ENCODE results near the gene KCNN1. TPM values are rescaled to one million over a fixed set of nuclear protein-coding genes. Genes with fewer than 3 reads are reported as not detected.

Gene KCNN1
- total and polyA plus RNA-seq, 9 of the 15 experiments (the other 6 are each of a cell fraction or from before 2014, with no cell fraction given): 0.01 to 6.2 (median 0.72) TPM

DNA sequence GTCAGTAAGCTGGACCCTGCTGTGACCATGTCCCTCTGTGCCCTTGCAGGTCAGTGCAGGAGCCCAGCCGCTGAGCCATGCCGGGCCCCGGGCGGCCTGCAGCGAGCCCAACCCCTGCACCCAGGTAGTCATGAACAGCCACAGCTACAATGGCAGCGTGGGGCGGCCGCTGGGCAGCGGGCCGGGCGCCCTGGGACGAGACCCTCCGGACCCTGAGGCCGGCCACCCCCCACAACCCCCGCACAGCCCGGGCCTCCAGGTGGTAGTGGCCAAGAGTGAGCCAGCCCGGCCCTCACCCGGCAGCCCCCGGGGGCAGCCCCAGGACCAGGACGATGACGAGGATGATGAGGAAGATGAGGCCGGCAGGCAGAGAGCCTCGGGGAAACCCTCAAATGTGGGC, 6.9 kb downstream of the KCNN1 start:
- BruUV-seq (replicated peaks): no TSS peak
- no peaks in the 10 kb centered on the region for H3K9me3 ChIP-seq (replicated peaks; ENCODE audit: control insufficient read depth, insufficient read depth, low read depth, low read length)
- H3K27me3 ChIP-seq (ENCODE audit: control insufficient read depth in 2 of 2, insufficient read depth in 2 of 2, low read length in 2 of 2): no peaks in the 10 kb centered on the region; a peak in 1 of 5 replicates
- intact Hi-C loops (cut with micrococcal nuclease): no loop called here
- no peak overlapping the region for H3K4me2 ChIP-seq (ENCODE audit: insufficient read depth, low read length)
- H2AFZ ChIP-seq (ENCODE audit: low read depth, low read length): no peak overlapping the region
- H3K79me2 ChIP-seq (ENCODE audit: control insufficient read depth, insufficient read depth, low read length): no peaks in the 10 kb centered on the region
- no peak for ATAC-seq
- peak overlapping the region in 1 of 2 experiments; percentile 8; a peak in 1 of 4 replicates for H3K9ac ChIP-seq (ENCODE audit: insufficient read depth in 1 of 2, low read depth in 2 of 2, low read length in 2 of 2)
- H3K9me1 ChIP-seq (ENCODE audit: control insufficient read depth, insufficient read depth, low read length): no peaks in the 10 kb centered on the region
- no peak for DNase-seq (ENCODE audit: extremely low read depth in 1 of 4, low spot score in 3 of 4)
- H3K4me3 ChIP-seq: no peak overlapping the region
- ChIA-PET CTCF (ENCODE audit: low intra/inter-chr PET ratio) (no interaction called here), POLR2A (interaction anchor here (0.6 kb wide), 1 partner anchor 39 kb away, joined by 3 read pairs; no protein-coding TSS in a partner anchor)
- in situ Hi-C loops (cut with MboI): no loop called here
- H3K27ac ChIP-seq (ENCODE audit: extremely low read depth, low read depth, low read length): no peak overlapping the region
- no peak for FAIRE-seq
- WGBS (ENCODE audit: insufficient coverage, low coverage, missing lambda C conversion rate): 63% methylated on average over 12 of the region's 23 CpGs
- peaks cover 11 to 22% of the 10 kb centered on the region in 2 experiments for H3K4me1 ChIP-seq (replicated peaks in 1 of 2; ENCODE audit: control insufficient read depth in 2 of 2, insufficient read depth in 2 of 2, low read length in 2 of 2)
- H3K36me3 ChIP-seq (ENCODE audit: control insufficient read depth, insufficient read depth, low read length): no peaks in the 10 kb centered on the region
- no peaks in the 10 kb centered on the region for H4K20me1 ChIP-seq (replicated peaks; ENCODE audit: control insufficient read depth, insufficient read depth, low read length)
- TF ChIP-seq, protein P1, sequence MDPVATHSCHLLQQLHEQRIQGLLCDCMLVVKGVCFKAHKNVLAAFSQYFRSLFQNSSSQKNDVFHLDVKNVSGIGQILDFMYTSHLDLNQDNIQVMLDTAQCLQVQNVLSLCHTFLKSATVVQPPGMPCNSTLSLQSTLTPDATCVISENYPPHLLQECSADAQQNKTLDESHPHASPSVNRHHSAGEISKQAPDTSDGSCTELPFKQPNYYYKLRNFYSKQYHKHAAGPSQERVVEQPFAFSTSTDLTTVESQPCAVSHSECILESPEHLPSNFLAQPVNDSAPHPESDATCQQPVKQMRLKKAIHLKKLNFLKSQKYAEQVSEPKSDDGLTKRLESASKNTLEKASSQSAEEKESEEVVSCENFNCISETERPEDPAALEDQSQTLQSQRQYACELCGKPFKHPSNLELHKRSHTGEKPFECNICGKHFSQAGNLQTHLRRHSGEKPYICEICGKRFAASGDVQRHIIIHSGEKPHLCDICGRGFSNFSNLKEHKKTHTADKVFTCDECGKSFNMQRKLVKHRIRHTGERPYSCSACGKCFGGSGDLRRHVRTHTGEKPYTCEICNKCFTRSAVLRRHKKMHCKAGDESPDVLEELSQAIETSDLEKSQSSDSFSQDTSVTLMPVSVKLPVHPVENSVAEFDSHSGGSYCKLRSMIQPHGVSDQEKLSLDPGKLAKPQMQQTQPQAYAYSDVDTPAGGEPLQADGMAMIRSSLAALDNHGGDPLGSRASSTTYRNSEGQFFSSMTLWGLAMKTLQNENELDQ (CRISPR knock-in tag; IDR thresholded peaks at IDR 0.05; ENCODE audit: borderline replicate concordance): no peak
- TF ChIP-seq, protein P2, sequence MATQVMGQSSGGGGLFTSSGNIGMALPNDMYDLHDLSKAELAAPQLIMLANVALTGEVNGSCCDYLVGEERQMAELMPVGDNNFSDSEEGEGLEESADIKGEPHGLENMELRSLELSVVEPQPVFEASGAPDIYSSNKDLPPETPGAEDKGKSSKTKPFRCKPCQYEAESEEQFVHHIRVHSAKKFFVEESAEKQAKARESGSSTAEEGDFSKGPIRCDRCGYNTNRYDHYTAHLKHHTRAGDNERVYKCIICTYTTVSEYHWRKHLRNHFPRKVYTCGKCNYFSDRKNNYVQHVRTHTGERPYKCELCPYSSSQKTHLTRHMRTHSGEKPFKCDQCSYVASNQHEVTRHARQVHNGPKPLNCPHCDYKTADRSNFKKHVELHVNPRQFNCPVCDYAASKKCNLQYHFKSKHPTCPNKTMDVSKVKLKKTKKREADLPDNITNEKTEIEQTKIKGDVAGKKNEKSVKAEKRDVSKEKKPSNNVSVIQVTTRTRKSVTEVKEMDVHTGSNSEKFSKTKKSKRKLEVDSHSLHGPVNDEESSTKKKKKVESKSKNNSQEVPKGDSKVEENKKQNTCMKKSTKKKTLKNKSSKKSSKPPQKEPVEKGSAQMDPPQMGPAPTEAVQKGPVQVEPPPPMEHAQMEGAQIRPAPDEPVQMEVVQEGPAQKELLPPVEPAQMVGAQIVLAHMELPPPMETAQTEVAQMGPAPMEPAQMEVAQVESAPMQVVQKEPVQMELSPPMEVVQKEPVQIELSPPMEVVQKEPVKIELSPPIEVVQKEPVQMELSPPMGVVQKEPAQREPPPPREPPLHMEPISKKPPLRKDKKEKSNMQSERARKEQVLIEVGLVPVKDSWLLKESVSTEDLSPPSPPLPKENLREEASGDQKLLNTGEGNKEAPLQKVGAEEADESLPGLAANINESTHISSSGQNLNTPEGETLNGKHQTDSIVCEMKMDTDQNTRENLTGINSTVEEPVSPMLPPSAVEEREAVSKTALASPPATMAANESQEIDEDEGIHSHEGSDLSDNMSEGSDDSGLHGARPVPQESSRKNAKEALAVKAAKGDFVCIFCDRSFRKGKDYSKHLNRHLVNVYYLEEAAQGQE (IDR thresholded peaks at IDR 0.05; ENCODE audit: borderline replicate concordance): no peak
- TF ChIP-seq, protein P2 (CRISPR knock-in tag; IDR thresholded peaks at IDR 0.05; ENCODE audit: low read depth): no peak
- TF ChIP-seq NFE2 (IDR thresholded peaks at IDR 0.05; ENCODE audit: low read depth) (no peak), KLF1 (tag; IDR thresholded peaks at IDR 0.05) (no peak), E2F3 (CRISPR knock-in tag; IDR thresholded peaks at IDR 0.05) (no peak), ARNT (IDR thresholded peaks at IDR 0.05) (no peak), HNRNPK (IDR thresholded peaks at IDR 0.05; ENCODE audit: low read depth, low read length, poor library complexity, severe bottlenecking) (no peak), ZNF124 (CRISPR knock-in tag; IDR thresholded peaks at IDR 0.05) (no peak)
- TF ChIP-seq, protein P3, sequence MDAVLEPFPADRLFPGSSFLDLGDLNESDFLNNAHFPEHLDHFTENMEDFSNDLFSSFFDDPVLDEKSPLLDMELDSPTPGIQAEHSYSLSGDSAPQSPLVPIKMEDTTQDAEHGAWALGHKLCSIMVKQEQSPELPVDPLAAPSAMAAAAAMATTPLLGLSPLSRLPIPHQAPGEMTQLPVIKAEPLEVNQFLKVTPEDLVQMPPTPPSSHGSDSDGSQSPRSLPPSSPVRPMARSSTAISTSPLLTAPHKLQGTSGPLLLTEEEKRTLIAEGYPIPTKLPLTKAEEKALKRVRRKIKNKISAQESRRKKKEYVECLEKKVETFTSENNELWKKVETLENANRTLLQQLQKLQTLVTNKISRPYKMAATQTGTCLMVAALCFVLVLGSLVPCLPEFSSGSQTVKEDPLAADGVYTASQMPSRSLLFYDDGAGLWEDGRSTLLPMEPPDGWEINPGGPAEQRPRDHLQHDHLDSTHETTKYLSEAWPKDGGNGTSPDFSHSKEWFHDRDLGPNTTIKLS (IDR thresholded peaks at IDR 0.05; ENCODE audit: borderline replicate concordance, low read depth): no peak
- TF ChIP-seq, protein P4, sequence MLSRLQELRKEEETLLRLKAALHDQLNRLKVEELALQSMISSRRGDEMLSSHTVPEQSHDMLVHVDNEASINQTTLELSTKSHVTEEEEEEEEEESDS (CRISPR knock-in tag; IDR thresholded peaks at IDR 0.05): no peak

Data from K562 (cell line).